Measurements from ENCODE around the gene CASTOR1.

DNA sequence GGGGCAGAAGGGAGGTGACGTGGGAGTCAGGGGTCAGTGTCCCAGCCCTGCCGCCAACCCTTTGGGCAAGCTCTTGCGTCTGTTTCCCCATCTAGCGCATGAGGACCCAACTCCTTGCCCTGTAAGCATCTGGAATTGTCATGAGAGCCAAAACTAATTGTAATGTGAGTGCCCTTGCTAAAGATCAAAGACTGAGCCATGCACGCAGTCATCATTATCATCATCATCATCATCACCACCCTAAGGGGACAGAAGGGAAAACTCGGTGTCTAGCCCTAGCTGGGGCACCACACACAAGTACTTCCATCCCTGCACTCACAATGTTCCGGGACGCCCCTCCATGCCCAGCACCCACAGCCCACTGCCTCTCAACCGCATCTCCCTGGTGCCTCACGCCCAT lies 45.2 kb downstream of the CASTOR1 start:
- no peak for TF ChIP-seq CTCF (IDR thresholded peaks at IDR 0.05)
- TF ChIP-seq POLR2A (IDR thresholded peaks at IDR 0.05) = no peak
